ENCODE measurements around the gene ANKZF1. TPM values are rescaled to one million over a fixed set of nuclear protein-coding genes. Genes with fewer than 3 reads are reported as not detected.

The ANKZF1 gene
- total and polyA plus RNA-seq, 2 of the 4 experiments (the other 2 are of a cell fraction): 18.6 to 33.8 TPM

- dilution Hi-C loops (cut with HindIII; ENCODE audit: low sequenced_read_pairs, unreplicated experiment): no loop called here
- H3K27ac ChIP-seq (ENCODE audit: insufficient read depth, low read length): no peak overlapping the region
- H3K36me3 ChIP-seq (ENCODE audit: control insufficient read depth, insufficient read depth, low read length): peaks cover 48% of the 10 kb centered on the region
- ATAC-seq (ENCODE audit: low read depth): no peak
- no peak overlapping the region for H2BK5ac ChIP-seq (ENCODE audit: low read depth, low read length, poor library complexity, severe bottlenecking)
- H3K4me1 ChIP-seq (ENCODE audit: control insufficient read depth, insufficient read depth, low read length): peaks cover 12% of the 10 kb centered on the region
- no peak overlapping the region for H3K4me3 ChIP-seq (ENCODE audit: insufficient read depth, low read depth, low read length)
- 0 out of 2 replicates have a peak overlapping the region, but pooled peaks have one; percentile 58 for H3K23ac ChIP-seq (ENCODE audit: low read depth, low read length)
- DNase-seq: no peak
- H3K4me2 ChIP-seq (ENCODE audit: low read depth, low read length): no peak overlapping the region; the same call in 1 of the 2 replicates
- H4K5ac ChIP-seq (ENCODE audit: low read depth, low read length): no peak overlapping the region
- H4K8ac ChIP-seq (ENCODE audit: low read depth in 2 of 2, low read length in 2 of 2): no peak overlapping the region
- no peak overlapping the region; the same call in 1 of the 2 replicates for H4K91ac ChIP-seq (ENCODE audit: insufficient read depth, low read depth, low read length)
- ChIA-PET POLR2A (ENCODE audit: unreplicated experiment) (no interaction called here), CTCF (interaction anchor here (2.8 kb wide), 1 partner anchor 14 kb away, joined by 11 read pairs; no protein-coding TSS in a partner anchor)
- in situ Hi-C loops (cut with MboI; ENCODE audit: low sequenced_read_pairs): no loop called here
- H4K20me1 ChIP-seq (ENCODE audit: insufficient read depth, low read length): peaks cover 2% of the 10 kb centered on the region; the same call in 1 of the 2 replicates
- H3K56ac ChIP-seq (ENCODE audit: extremely low read depth, insufficient read depth, low read length): no peak overlapping the region
- H3K9me3 ChIP-seq (ENCODE audit: control insufficient read depth, insufficient read depth, low read length): no peaks in the 10 kb centered on the region
- no peak overlapping the region for H3K14ac ChIP-seq (replicated peaks; ENCODE audit: low read depth, low read length)
- H2AFZ ChIP-seq (replicated peaks; ENCODE audit: low read length, poor library complexity): no peak overlapping the region
- TF ChIP-seq MAZ (IDR thresholded peaks at IDR 0.05; ENCODE audit: borderline replicate concordance, low read depth, low read length) (no peak), RCOR1 (IDR thresholded peaks at IDR 0.05; ENCODE audit: insufficient replicate concordance, low read length) (no peak), CEBPB (IDR thresholded peaks at IDR 0.05; ENCODE audit: low read depth, low read length) (no peak), POLR2A (IDR thresholded peaks at IDR 0.05; ENCODE audit: low read depth, low read length) (no peak), MXI1 (IDR thresholded peaks at IDR 0.05; ENCODE audit: borderline replicate concordance, low read depth, low read length) (no peak), RAD21 (IDR thresholded peaks at IDR 0.05; ENCODE audit: low read length) (no peak), CHD1 (IDR thresholded peaks at IDR 0.05; ENCODE audit: low read depth, low read length) (no peak), USF2 (IDR thresholded peaks at IDR 0.05; ENCODE audit: low read depth, low read length) (no peak), NFE2L2 (IDR thresholded peaks at IDR 0.05; ENCODE audit: low read depth, low read length) (no peak), FOS (IDR thresholded peaks at IDR 0.05; ENCODE audit: low read depth, low read length) (no peak), CTCF (conservative IDR thresholded peaks at IDR 0.05; ENCODE audit: low read depth, low read length) (no peak), BHLHE40 (IDR thresholded peaks at IDR 0.05; ENCODE audit: low read depth, low read length) (no peak), MAFK (IDR thresholded peaks at IDR 0.05; ENCODE audit: low read depth, low read length) (no peak), SMC3 (IDR thresholded peaks at IDR 0.05; ENCODE audit: low read depth, low read length) (no peak), RFX5 (IDR thresholded peaks at IDR 0.05; ENCODE audit: low read depth, low read length) (no peak), ELK1 (IDR thresholded peaks at IDR 0.05; ENCODE audit: borderline replicate concordance, low read depth, low read length) (no peak)
- TSS peak; percentile 45 for BruUV-seq (replicated peaks)
- no peak overlapping the region for H3K9ac ChIP-seq (ENCODE audit: low read depth, low read length)
- H3K18ac ChIP-seq (ENCODE audit: low read depth, low read length): no peak overlapping the region
- H3K4ac ChIP-seq (ENCODE audit: low read depth, low read length): 0 out of 2 replicates have a peak overlapping the region, but pooled peaks have one; percentile 8
- intact Hi-C loops (cut with micrococcal nuclease): no loop called here
- WGBS, 2 experiments (ENCODE audit: extremely low coverage in 2 of 2, insufficient read length in 1 of 2): no CpG with 5 or more reads among the region's 4 CpGs
- H2BK120ac ChIP-seq (ENCODE audit: low read depth, low read length): no peak overlapping the region
- no peak overlapping the region for H2BK20ac ChIP-seq (ENCODE audit: low read depth, low read length)
- peak overlapping the region; percentile 56; the same call in 1 of the 2 replicates for H2AK5ac ChIP-seq (ENCODE audit: low read depth, low read length)
- H3K27me3 ChIP-seq (ENCODE audit: control insufficient read depth, insufficient read depth, low read length): no peaks in the 10 kb centered on the region
- peaks cover 16 to 30% of the 10 kb centered on the region in 2 experiments for H3K79me1 ChIP-seq (ENCODE audit: low read depth in 1 of 2, low read length in 2 of 2)
- H2BK15ac ChIP-seq (ENCODE audit: low read depth, low read length): no peak overlapping the region
- H3K9me1 ChIP-seq (ENCODE audit: insufficient read depth, low read length): peaks cover 8% of the 10 kb centered on the region
- H2AK9ac ChIP-seq (replicated peaks; ENCODE audit: low read depth, low read length, poor library complexity): peak overlapping the region; percentile 52
These were observed 51.0 kb downstream of the ANKZF1 start for GRCh38 chr2:219280651-219281050.
